ENCODE measurements around the gene ZNHIT1. TPM values are rescaled to one million over a fixed set of nuclear protein-coding genes. Genes with fewer than 3 reads are reported as not detected.

ZNHIT1 gene
- total RNA-seq: 70.3 and 84.2 TPM in 2 replicates

DNA sequence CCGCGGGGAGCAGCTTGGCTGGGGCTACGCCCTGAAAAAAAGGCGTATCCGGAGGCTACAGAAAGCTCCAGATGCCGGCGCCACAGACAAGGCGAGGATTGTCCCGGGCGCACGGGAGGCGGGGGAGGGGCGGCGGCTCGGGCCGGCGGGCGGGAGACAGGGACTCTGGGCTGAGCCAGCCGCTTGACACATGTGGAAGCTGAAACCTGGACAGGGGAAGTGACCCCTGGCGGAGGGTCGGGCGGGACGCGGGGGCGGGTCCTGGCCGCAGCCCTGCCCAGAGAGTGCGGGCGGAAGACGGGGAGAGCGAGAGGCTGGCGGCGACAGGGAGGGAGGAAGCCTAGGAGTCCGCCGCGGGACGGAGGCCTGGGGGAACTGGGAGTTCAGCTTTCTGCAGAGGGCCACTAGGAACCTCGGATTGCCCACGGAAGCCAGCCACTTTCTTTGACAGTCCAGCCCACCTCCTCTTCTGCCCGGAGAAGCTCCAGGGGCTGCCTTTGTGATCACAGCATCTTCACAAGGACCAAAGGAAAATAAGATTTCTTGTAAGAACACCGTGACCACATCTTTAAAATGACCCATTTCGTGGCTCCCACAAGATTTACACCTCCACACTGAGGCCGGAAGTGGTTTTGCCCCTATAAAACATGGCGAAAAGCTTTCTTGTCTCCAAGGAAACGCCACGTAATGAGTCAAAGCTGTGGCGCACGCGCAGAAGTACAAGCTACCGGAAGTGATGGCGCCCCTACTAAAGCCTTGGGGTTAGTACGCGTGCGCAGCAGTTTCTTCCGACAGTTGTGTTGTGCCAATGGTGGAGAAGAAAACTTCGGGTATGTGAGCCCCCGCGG, at the start of gene ZNHIT1, which contains the start of gene PLOD3:
Gene ZNHIT1 (plus strand): TSS at position 778 of the 848 bp plus-strand sequence. CDS start 31 bp downstream, at position 809.
Gene PLOD3 (minus strand): TSS at position 194 of the 848 bp plus-strand sequence. CDS start 307 bp downstream, outside the sequence.

DNA sequence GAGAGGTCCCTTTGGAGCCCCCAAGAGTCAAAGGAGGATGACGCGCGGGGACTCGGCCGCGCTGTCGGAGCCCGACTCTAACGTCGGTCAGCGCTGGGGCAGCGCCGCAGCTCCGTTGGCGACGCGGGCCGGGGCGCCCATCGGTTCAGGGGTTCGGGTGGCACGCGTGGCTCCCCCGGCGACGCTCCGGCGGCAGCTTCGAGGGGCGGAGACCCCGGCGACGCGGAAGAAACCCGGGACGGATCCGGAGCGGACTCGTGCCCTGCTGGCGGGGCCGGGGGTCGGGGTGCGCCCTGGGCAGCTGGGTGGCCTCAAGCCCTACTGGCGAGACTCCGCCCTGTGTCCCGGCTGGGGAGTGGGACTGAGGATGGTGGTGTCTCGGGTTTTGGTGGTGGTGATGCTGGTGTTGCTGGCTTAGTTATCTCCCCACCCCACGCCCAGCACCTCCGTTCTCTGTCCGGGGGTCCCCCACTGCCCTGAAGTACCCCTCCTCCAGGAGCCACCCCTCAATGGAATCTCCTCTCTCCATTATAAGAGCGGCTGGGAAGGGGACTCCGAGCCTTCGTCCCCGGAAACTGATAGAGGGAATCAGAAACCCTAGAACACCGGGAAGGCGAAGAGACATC, 37.7 kb upstream of the ZNHIT1 start, which contains the start of gene NAT16:
Gene NAT16 (minus strand): TSS at position 164 of the 626 bp plus-strand sequence. CDS start 5,486 bp downstream, outside the sequence.

GRCh38 chr7:101200862-101201599, 16.9 kb upstream of the ZNHIT1 start, which contains the start of gene MOGAT3:
MOGAT3 (minus strand) TSS chr7:101201036; CDS start chr7:101200854, 182 bp downstream.

GRCh38 chr7:101237206-101238067, 19.5 kb downstream of the ZNHIT1 start, which contains the start of gene CLDN15:
CLDN15 (minus strand) TSS chr7:101237802; CDS start chr7:101237581, 221 bp downstream.

GRCh38 chr7:101244375-101245146, 26.6 kb downstream of the ZNHIT1 start, which contains the start of gene FIS1:
FIS1 (minus strand) TSS chr7:101245081; CDS start chr7:101245004, 77 bp downstream.

Small RNAs within 50 kb of the gene (small RNA-seq; reads per million reads assigned to genes)
- not detected for gene RNU6-1104P

Other genes starting within 250 kb of the ZNHIT1 start
- under 0.01 and 0.98 TPM in 2 replicates for gene MUC12, start 248.6 kb upstream of the ZNHIT1 start, total RNA-seq
- gene MUC17, start 198.1 kb upstream of the ZNHIT1 start, total RNA-seq: not detected in 2 replicates
- 19.6 and 28.6 TPM in 2 replicates for gene TRIM56, start 132.7 kb upstream of the ZNHIT1 start, total RNA-seq
- gene SERPINE1, start 91.1 kb upstream of the ZNHIT1 start, total RNA-seq: 183 and 2,094 TPM in 2 replicates
- 146 and 265 TPM in 2 replicates for gene AP1S1, start 63.7 kb upstream of the ZNHIT1 start, total RNA-seq
- gene VGF, start 52.6 kb upstream of the ZNHIT1 start, total RNA-seq: 0.39 and 0.76 TPM in 2 replicates
- not detected in 2 replicates for gene NAT16, start 37.9 kb upstream of the ZNHIT1 start, total RNA-seq
- not detected in 2 replicates for gene MOGAT3, start 17.1 kb upstream of the ZNHIT1 start, total RNA-seq
- 39.3 and 72.7 TPM in 2 replicates for gene PLOD3, start 584 bp upstream of the ZNHIT1 start, total RNA-seq
- 4.9 and 5.1 TPM in 2 replicates for gene CLDN15, start 19.6 kb downstream of the ZNHIT1 start, total RNA-seq
- 130 and 179 TPM in 2 replicates for gene FIS1, start 26.9 kb downstream of the ZNHIT1 start, total RNA-seq
- gene IFT22, start 103.6 kb downstream of the ZNHIT1 start, total RNA-seq: 20.9 and 36.1 TPM in 2 replicates
- gene COL26A1, start 144.7 kb downstream of the ZNHIT1 start, total RNA-seq: not detected in 2 replicates

Measured in placental epithelial cell (primary cell).